NCI-H1105 (cell line): ENCODE measurements around the gene ZFC3H1.

Experiments used
- DNase-seq: peaks from one replicate; lab custom pipeline; 2025; lab: John Stamatoyannopoulos, UW

The ZFC3H1 gene

DNA sequence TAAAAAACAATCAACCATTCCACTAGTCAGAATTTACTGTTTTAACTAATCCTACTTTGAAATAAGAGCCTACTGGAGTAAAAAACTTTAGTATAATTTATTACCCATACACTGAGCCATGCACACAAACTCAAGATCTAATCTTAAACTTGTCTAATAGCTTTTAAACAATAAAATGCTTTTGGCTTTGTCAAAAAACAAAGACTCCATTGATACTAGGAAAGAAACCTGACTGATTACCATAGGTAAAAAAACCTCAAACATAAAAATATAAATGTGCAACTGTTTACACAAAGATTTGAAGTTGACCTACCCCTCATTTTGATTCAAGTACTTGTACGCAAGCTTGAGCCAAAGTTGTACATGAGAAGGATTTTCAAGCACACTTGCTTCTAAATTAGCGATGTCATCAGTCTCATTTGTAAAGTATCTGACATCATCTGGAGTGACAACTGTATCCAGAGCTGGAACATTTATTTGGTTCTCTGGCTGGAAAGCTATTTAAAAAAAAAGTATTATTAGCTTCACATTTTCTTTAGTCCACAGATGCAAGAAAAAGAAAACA, 36.1 kb downstream of the ZFC3H1 start:
- peak; percentile 46 for DNase-seq

- DNase-seq = no peak
Observed at GRCh38 chr12:71626768-71627167, 36.9 kb downstream of the ZFC3H1 start.

DNA sequence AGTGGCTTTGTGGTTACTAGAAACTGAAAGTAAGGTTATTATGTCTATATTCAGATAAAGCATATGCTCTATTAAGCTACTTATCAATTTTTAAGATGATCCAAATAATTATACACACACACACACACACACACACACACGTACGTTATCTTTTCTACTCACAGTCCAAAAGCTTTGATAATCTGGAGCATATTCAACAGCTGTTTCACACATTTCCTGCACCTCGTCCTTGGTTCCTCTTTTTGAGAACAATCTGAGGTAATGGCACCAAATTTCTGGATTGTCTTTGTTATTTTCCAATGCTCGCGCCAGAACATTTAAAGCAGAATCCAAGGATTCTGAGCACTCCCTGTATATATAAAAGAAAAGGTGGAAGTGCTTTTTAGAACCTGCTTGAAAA, 37.5 kb downstream of the ZFC3H1 start:
- no peak for DNase-seq

GRCh38 chr12:71625476-71625875, 38.2 kb downstream of the ZFC3H1 start:
- no peak for DNase-seq

DNA sequence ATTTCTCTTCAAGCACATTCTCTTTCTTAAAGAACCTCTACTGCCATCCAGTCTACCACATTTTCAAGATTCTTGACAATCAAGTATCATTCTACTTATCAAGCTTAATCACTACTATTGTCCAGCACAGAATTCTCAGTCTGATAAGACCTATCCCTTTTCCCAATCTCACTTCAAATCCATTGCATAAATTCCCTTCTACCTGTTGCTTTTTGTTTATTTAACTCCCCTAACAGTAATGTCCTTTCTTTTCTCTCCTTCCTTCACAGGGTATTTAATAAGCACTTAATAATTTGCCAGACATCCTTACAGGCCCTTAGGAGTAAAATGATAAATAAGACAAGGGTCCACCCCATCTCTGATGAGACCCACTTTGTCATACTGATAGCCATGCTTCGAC, 41.7 kb downstream of the ZFC3H1 start:
- no peak for DNase-seq

DNA sequence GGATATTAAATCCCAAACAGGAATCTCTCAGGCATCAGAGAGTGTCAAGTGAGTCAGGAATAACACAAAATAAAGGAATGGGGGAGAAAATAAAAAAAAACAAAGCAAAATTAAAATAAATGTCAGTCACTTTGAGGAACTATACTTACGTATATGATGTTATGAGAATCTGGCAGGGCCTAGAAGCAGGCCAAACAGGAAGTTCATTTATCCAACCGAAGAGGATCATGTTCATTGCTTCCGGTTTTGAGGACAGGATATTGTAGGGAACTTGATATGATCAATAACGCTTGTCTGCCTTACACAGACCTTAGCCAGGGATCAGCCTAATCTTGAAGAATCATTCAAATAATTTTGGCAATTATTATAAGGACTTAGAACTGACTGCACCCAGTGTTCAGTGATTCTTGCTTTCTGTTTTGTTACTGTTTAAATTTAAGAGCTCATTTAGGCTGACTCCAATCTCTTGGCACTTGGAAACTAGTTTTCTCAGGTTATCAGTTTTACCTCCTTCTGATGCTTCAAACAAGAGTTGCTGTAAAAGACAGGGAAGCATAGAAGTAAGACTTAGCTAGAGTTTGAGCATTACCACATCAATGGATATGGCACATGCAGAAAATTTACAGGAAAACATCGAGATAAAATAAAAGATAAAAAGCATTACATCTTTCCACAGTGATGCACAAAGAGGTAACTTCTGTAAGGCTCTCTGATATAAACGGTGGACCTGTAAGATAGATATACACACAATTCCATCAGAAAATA, 53.4 kb downstream of the ZFC3H1 start:
- DNase-seq = no peak

GRCh38 chr12:71607494-71608330, 55.9 kb downstream of the ZFC3H1 start:
- DNase-seq = no peak

DNA sequence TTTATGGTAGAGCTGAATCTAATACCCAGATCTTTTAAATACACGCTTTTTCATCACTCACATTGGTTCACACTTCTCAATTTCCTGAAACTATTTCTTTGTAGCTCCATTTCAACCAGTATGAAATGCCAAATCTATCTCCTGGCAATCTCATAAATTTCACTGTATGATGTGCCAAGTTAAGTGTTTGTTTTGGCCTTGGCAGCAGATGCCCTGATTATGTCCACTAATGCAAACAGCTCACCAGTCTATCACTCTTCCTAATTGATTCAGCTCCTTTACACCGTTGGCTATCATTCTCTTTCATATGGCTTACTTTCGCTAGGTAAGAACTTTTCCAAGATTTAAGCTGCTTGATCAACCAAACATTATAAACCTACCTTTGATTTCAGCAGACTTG, 58.6 kb downstream of the ZFC3H1 start:
- DNase-seq = no peak

DNA sequence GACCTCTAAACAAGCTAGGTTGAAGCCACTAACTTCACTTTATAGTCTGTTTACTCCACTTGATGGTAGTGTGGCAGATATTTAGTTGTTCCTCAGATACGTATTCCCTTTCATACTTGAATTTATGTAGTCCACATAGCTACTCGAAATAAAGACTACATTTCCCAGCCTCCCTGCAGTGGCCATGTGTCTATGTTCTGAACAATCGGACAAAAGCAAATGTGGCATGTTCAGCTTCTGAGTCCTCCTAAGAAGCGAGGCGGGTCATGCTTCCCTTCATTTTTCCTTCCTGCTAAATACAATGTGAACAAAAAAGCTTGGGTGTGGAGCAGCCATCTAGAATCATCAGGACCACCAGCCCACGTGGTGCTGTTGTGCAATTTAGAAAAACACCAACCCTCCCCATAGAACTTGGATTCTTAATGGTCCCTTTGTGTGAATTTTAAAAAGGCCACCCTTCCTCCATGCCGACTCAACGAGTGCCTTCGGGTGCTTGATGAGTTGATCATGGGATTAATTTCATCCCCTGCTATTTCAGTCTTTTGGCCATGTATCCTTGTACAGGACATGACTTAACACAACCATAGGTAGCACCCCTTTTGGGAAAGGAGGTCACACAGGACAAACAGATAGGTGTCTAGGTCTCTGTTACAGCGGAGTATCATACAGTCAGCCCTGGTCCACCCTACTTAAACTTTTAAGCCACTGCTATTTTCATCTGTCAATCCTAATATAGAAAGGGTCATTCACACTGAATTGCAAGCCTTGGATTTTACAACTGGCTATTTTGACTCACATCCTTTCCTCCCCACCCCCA, 60.7 kb downstream of the ZFC3H1 start:
- DNase-seq = no peak

DNA sequence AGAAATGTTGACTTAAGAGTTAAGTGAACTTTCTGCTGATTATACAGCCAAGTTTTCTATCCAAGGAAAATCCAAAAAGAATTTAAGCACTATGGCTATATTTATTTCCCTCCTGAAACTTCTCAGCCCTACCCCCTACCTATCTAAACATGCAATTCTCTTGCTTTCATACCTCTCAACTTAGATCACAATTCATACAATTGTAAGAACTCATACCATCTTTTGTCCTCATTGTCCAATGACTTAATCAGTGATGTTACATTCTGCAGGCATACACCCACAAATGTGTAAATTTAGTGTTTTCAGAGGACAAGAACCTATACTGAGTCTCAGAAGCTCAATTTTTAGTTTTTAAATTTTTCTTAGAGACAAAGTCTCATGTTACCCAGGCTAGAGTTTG, 62.1 kb downstream of the ZFC3H1 start:
- no peak for DNase-seq

GRCh38 chr12:71599210-71599609, 64.4 kb downstream of the ZFC3H1 start:
- no peak for DNase-seq

DNA sequence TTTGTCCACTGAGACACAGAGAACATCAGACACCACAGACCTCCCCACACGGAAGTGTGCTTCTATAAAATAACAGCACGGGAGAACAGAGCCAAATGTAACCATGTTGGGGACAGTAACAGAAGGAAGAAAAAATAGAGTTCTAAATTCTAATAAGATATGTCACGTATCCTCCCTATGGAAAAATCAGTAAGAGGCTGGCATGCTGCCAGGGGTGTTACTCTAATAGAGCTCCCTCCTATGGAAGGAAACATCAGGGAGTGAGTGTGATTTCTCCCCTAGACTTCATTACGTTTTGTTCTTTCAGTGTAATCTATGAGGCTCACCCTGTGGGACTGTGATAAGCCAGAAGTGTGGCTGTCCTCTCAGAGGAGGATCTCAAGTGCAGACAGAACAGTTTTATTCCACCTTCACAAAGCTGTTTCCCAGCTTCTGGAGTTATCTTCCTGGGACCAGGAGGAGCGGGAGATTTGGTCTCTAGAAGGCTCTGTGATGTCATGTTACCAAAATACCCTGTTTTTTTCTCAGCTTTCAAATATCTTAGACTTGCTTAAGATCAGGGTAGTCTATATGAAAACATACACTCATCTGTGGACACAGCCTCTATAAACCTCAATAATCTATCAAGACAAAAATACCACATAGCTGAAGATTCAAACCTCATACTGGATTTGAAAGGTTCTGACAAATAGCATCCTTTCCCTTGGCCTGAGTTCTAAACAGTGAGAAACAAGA, 69.3 kb downstream of the ZFC3H1 start:
- DNase-seq = no peak

DNA sequence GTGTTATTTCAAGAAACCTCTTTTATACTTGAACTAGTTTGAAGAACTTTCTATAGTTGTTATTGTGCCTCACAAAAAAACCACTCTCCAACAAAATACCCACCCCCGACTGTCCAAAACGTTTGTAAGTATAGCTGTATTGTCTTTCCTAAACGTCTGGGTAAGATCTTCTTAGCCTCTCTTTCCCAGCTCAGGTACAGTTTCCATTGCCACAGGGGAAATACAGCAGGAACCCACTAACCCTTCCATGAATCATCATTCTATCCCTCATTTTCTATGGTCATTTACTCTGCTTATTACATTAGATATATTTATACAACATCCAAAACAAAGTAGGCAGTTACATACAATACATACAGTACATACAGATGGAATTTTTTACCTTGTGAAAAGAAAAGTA, 70.8 kb downstream of the ZFC3H1 start:
- DNase-seq = no peak

- DNase-seq = no peak
Observed at GRCh38 chr12:71591601-71592000, 72.0 kb downstream of the ZFC3H1 start.

DNA sequence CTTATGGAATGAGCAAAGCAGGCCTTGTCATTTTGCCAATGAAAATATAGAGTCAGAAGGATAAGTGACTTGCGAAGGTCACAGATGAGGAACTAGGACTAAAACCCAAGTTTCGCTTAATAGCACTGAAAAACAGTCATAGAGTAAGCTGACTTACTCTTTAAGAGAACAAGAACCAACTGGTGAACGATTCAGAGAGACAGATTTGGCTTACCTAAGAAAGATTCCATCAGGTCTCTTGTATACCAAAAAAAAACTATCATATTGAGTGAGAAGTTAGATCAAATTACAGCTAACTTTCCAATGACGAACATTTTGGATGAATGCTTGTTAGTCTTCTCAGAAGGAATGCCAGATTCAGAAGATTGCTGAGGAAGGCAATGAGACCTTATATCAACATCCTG, 74.2 kb downstream of the ZFC3H1 start:
- DNase-seq = no peak

DNA sequence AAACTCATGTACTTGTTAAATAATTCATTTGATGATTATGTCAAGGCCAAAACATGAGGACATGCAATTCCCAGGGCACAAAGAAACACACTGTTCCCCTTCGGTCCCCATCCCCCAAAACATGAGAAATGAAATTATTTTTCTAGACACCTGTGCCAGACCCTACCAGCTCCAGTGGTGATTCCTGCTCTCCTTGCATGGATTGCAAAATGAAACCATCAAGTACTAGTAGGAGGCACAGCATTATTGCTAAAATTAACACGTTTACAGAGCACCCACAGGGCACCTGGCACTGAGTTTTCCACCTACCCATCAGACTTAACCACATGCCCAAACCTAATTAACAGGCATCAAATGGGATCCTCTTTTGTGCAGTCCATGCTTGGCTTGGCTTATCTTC, 76.6 kb downstream of the ZFC3H1 start:
- DNase-seq = no peak

DNA sequence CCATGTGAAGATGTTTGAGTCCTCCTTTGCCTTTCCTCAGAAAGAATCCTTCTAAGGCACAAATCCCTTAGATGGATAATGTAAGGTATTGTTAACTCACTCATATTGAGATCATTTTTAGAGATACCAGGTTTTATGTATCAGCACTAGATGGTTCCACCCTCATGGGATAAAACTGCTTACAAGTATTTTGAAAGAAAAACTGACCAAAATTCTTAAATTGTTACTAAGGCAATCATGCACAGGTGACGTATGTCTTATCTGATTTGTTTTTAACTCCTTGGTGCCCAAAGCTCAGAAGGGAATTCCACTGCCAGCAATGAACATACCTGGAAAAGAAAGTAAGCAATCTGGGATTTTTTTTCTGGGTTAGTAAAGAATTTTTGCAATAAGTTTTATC, 78.4 kb downstream of the ZFC3H1 start:
- DNase-seq = no peak

- no peak for DNase-seq
Observed at GRCh38 chr12:71584356-71584755, 79.3 kb downstream of the ZFC3H1 start.

DNA sequence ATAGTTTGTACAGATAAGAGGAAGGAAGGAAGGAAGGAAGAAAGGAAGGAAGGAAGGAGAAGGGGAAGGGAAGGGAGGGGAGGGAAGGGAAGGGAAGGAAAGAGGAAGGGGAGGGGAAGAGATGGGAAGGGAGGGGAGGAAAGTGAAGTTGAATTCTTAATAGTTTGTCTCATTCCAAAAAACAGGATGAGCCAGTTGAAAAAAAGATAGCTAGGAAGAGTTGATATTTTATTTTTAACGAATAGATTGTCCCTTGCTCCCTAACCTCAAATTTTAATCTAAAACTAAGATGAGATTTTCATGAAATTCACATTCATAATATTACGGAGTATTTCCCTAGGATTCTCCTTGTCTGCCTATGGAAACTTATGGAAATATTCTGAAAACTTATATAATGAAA, 80.7 kb downstream of the ZFC3H1 start:
- DNase-seq = no peak

- no peak for DNase-seq
Observed at GRCh38 chr12:71581206-71581605, 82.4 kb downstream of the ZFC3H1 start.

GRCh38 chr12:71578694-71579258, 84.9 kb downstream of the ZFC3H1 start:
- DNase-seq = no peak
